Activated gamma-delta T cell treated with anti-CD3 and anti-CD28 coated beads, Interleukin-2, amount 50 U/mL, for 16 hours (primary cell): ENCODE measurements around the gene ITGB4.

Experiments used
- DNase-seq: peaks from one replicate; pipeline ENCODE4 v3.0.0-alpha.2; 2020; ENCODE audit warnings: low read depth

ITGB4 gene

GRCh38 chr17:75720656-75721462 is at the start of gene ITGB4:
TSS of gene ITGB4 (plus strand) at chr17:75721459. CDS start at chr17:75724704, 3,245 bp downstream.
- DNase-seq, result peak; percentile 24

- no peak for DNase-seq
Observed at GRCh38 chr17:75672011-75672410, 49.2 kb upstream of the ITGB4 start.

- no peak for DNase-seq
Observed at GRCh38 chr17:75673487-75673886, 47.8 kb upstream of the ITGB4 start.

DNA sequence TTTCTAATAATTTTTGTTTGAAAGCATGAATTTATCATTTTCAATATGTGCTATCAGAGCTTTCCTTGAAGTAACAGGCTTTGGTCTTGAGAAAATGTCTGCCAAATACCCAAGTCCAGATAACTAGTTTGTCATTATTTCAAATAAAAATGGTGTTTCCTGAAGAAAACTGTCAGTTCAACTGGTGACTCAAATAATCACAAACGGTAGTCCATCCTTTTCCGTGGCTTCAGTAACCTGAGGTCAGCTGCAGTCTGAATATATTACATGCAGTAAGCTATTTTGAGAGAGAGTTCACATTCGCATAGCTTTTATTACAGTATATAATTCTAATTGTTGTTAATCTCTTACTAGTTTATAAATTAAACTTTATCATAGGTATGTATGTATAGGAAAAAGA is 44.8 kb upstream of the ITGB4 start:
- no peak for DNase-seq

GRCh38 chr17:75679706-75680211 is 41.5 kb upstream of the ITGB4 start:
- no peak for DNase-seq

DNA sequence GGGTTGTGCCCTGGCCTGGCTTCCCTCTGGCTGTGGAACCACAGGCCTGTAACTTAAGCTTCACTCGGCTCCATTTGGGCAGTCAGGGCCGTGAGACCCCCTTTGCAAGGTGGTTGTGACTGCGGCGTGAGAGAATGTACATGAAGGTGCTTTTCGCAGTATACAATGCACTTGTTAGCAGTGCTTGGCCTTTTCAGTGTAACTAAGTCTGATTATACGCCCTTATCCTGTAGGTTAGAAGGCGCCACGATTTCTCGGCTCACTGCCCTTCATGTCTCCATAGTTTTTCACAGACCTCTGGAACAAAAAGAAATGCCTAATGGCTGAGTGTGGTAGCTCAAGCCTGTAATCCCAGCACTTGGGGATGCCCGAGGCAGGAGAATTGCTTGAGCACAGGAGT is 40.8 kb upstream of the ITGB4 start:
- no peak for DNase-seq

GRCh38 chr17:75681289-75681688 is 40.0 kb upstream of the ITGB4 start:
- DNase-seq, result no peak

GRCh38 chr17:75683583-75683982 is 37.7 kb upstream of the ITGB4 start:
- DNase-seq, result no peak

GRCh38 chr17:75684249-75684648 is 37.0 kb upstream of the ITGB4 start:
- DNase-seq, result no peak

- DNase-seq, result no peak
Observed at GRCh38 chr17:75684924-75685323, 36.3 kb upstream of the ITGB4 start.

GRCh38 chr17:75685499-75685898 is 35.8 kb upstream of the ITGB4 start:
- no peak for DNase-seq

DNA sequence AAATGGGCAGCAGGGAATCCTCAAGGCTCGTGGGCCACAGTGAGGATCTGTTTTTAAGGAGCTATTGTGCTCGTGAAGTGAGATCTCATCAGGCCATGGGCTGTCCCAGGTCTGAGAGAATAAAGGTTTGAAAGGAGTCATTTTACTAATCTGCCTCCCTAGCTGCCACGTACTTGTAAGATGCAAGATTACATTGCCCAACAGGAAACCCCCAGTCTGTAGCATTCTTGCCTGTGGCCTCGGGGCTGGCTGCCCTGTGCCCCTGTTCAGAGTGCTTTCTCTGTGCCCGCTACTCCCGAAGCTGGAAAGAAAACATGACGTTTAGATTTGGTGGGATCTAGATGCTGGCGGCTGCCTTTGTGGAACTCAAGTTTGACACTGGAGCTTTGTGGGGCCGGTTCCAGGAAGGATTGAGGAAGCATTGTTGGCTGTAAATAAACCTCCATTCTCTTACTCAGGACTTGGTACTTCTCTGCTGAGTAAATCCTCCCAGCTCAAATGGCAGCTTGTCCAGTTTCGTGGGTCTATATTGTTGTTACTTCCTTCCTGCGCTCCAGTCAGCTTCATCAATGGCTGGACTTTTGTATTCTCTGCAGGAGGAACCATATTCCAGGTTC is 32.9 kb upstream of the ITGB4 start:
- no peak for DNase-seq

DNA sequence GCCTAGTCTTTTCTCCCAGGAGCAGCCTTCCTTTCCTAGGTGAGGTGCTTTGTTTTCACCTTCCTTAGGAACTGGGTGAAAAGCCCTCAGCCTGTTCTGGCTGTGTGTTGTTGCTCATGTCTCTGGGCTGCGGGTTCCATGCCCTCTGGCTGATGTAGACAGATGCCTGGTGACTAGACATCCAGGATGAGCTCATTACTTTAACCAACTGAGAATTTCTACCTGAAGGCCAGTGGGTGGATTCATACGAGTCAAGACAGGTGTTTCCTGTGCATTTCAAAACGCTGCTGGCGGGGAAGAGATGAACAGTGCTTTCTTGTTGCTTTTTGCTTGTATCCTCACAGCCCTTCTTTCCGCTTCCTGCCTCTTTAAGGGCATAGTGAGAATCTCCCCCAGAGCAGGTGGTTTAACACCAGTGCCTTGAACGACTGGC is 31.8 kb upstream of the ITGB4 start:
- peak; percentile 19 for DNase-seq

DNA sequence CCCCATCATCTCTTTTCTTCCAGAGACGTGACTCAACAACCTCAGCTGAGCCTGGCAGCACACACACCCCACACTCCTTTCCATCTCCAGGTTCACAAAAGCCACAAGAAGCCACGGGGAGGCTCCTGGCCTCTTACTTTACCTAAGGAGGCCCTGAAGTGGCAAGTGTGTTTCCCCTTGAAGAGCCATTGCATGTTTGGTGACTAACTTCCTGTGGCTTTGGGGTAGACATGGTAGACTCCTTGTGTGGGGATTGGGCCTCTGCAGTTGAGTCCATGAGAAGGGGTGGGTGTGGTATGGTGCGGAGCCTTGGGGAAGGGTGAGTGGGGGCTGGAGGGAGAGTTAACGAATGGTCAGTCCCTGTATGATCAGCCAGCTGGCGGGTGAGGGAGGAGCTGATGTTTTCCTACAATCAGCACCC is 29.9 kb upstream of the ITGB4 start:
- no peak for DNase-seq

- DNase-seq, result no peak
Observed at GRCh38 chr17:75691801-75692626, 29.2 kb upstream of the ITGB4 start.

DNA sequence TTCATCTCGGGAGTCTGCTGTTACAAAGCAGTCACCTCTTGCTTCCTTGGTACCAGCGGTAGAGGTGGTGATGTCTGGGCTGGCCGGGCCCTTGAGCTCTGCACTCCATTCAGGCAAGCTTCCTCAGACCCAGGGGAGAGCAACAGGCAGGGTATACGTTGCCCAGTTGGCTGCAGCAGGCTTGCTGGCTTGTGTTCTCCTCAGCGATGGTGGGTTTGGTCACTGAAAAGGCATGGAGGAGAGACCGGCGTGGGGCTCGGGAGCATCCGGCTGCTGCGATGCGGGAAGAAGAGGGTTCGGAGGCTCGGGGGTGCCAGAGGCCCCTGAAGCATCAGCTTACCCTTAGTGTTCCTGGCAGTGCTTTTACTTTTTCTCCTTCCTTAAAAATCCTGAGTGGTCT is 28.3 kb upstream of the ITGB4 start:
- no peak for DNase-seq

DNA sequence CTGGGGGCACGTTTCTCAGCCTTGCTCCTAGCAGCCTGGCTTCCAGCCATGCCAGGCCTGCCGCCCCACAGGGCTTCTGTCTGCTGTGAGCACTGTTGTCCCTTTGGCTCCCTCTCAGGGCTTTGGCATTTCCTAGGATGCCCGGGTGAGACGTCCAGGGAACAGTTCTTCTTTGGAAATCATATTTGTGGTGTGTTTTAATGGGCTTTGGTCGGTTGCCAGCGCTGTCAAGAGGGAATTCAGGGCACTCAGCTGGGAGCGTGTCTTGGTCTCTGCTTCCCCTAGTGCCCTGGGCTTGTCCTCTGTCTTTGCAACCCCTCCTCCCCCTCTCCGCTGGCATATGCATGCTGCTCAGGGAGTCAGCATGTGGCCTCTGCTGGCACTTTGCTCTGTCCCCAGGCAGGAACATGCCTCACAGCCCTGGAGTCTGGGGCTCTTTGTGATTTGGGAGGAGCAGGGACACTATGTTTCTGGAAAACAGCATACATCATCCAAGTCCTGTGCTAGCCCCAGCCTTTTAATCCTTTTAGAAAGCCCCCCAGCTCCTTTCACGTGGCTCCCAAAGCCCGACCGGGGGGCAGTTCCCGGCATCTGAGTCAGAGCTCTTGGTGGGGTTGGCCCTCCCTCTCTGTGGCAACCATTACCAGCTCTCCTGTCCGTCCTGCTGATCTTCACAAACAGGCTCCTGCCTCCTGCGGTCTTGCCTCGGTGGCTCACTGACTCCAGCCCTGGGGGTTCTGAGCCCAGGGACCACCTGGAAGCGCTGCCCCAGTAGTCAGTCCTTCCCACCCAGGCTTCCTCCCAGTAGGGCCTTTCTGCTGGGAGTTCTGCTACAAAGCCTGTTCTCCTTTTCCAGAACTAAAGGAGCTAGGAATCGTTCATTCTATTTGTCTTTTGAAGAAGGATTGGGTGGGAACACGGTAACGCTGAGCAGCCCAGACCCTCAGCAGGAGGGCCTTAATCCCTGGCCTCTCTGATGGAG is 27.5 kb upstream of the ITGB4 start:
- no peak for DNase-seq

GRCh38 chr17:75694536-75694935 is 26.7 kb upstream of the ITGB4 start:
- no peak for DNase-seq

DNA sequence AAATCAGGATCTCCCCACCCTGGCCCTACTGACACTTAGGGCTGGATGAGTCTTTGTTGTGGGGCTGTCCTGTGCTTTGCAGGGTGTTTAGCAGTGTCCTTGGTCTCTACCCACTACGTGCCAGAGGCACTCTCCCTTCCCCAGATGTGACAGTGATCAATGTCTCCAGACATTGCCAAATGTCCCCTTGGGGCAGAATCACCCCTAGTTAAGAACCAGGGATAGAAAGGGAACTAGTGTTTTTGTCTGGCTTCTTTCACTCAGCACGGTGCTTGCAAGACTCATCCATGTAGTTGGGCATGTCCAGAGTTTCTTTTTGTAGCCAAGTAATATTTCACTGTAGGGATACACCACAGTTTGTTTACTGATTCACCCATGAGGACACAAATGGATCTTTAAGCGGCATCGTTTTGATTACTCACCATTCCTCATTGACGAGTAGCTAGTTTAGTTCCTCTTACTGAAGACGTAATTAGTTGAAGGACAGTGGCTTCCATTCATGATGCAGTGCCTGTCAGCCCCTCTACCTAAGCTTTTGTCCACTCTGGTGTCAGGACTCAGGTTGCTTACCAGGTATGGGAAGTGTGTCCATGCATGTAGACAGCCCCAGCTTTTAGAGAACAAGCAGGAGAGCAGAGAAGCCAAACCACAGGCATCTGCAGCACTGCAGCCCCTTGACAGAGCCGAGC is 26.0 kb upstream of the ITGB4 start:
- DNase-seq, result no peak

- DNase-seq, result no peak
Observed at GRCh38 chr17:75695830-75696271, 25.4 kb upstream of the ITGB4 start.
